HG02798 (cell line): ENCODE measurements around the gene NRL.
"Not testable (repeated sequence)": the region's sequence is repeated elsewhere in the genome, so short reads cannot be mapped to it uniquely, and the experiment has no call there.

ENCODE experiments used
- ATAC-seq: cut with Tn5 transposase; IDR thresholded peaks from one replicate; pipeline ENCODE4 v1.9.1; 2021; ENCODE audit warnings: mild to moderate bottlenecking; ENCODE audit not compliant: unreplicated experiment, poor library complexity

The NRL gene

GRCh38 chr14:24031331-24031730, 83.4 kb downstream of the NRL start:
- ATAC-seq = not testable (repeated sequence)

- not testable (repeated sequence) for ATAC-seq
Observed at GRCh38 chr14:24029687-24030086, 85.1 kb downstream of the NRL start.
